ENCODE measurements around the gene SPATA31D4. TPM values are rescaled to one million over a fixed set of nuclear protein-coding genes. Genes with fewer than 3 reads are reported as not detected.

The SPATA31D4 gene
- total RNA-seq, 1 donor from 2014 or later = not detected

Other genes with a start within 250 kb of the SPATA31D4 start
- gene TLE1, start 238.9 kb upstream of the SPATA31D4 start, total RNA-seq = 8.5 TPM
- gene SPATA31D3, start 15.1 kb downstream of the SPATA31D4 start, total RNA-seq = not detected
- not detected for gene SPATA31D1, start 60.3 kb downstream of the SPATA31D4 start, total RNA-seq